Lower leg skin (tissue), 3 donors: ENCODE measurements around the gene FLII.

Source experiments
- CTCF ChIP-seq, 3 donors: fragments of 450-650 bp; IDR thresholded peaks; one replicate each; pipeline ENCODE4 v1.5.1; 2016; ENCODE audit warnings: antibody characterized with exemption in 3 of 3, mild to moderate bottlenecking in 3 of 3, moderate library complexity in 2 of 3
- POLR2A ChIP-seq, 2 donors: fragments of 450-650 bp; IDR thresholded peaks; one replicate each; pipeline ENCODE4 v1.6.1; 2016 to 2017; ENCODE audit warnings: antibody characterized with exemption in 2 of 2, mild to moderate bottlenecking in 1 of 2, moderate library complexity in 1 of 2

GRCh38 chr17:18236494-18236893 lies 22.0 kb downstream of the FLII start:
- no peak for TF ChIP-seq CTCF (IDR thresholded peaks at IDR 0.05)
- TF ChIP-seq POLR2A (IDR thresholded peaks at IDR 0.05), result no peak
